ENCODE data around the gene MBD6. TPM values are rescaled to one million over a fixed set of nuclear protein-coding genes. Genes with fewer than 3 reads are reported as not detected.

The MBD6 gene
- total RNA-seq, 6 donors from 2014 or later: 25.1 to 184 (median 94.7) TPM

DNA sequence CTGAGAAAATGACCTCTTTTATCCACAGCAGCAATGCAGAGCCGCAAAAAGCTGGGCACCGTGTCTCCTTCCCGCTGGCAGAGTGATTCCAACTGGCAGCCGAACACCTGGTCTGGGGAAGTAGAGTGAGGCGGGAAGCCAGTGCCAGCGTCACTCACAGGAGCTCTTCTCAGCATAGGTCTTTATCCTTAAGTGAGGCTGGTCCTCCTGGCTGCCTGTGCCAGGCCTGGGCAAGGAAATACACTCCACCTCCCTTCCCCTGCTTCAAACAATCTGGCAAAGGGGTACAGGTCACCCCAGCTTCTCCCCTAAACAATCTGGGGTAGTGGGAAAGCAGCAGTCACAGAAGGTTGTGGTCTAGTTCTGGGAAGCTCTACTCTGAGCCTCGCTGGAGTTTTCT, 47.8 kb upstream of the MBD6 start:
- no peak for TF ChIP-seq POLR2A (IDR thresholded peaks at IDR 0.05)
- no peak for TF ChIP-seq POLR2AphosphoS5 (IDR thresholded peaks at IDR 0.05)
- no peak for TF ChIP-seq EP300 (IDR thresholded peaks at IDR 0.05)
- TF ChIP-seq, protein P1, sequence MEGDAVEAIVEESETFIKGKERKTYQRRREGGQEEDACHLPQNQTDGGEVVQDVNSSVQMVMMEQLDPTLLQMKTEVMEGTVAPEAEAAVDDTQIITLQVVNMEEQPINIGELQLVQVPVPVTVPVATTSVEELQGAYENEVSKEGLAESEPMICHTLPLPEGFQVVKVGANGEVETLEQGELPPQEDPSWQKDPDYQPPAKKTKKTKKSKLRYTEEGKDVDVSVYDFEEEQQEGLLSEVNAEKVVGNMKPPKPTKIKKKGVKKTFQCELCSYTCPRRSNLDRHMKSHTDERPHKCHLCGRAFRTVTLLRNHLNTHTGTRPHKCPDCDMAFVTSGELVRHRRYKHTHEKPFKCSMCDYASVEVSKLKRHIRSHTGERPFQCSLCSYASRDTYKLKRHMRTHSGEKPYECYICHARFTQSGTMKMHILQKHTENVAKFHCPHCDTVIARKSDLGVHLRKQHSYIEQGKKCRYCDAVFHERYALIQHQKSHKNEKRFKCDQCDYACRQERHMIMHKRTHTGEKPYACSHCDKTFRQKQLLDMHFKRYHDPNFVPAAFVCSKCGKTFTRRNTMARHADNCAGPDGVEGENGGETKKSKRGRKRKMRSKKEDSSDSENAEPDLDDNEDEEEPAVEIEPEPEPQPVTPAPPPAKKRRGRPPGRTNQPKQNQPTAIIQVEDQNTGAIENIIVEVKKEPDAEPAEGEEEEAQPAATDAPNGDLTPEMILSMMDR (IDR thresholded peaks at IDR 0.05): no peak
- no peak for DNase-seq
- no peak for ATAC-seq (ENCODE audit: low FRiP score in 2 of 2)
- Histone ChIP-seq H3K27me3 (peaks cover 0 to 24% (median 6%) of the 10 kb centered on the region in 4 donors), H3K36me3 (peaks cover 0 to 4% (median 1%) of the 10 kb centered on the region in 4 donors), H3K4me3 (peak overlapping the region in 1 of 4 donors; percentile 54), H3K4me1 (peaks cover 13 to 37% (median 25%) of the 10 kb centered on the region in 4 donors), H3K27ac (no peak overlapping the region), H3K9me3 (no peaks in the 10 kb centered on the region)
- 80 to 81% methylated on average over 7 of the region's 7 CpGs for WGBS, 2 donors

DNA sequence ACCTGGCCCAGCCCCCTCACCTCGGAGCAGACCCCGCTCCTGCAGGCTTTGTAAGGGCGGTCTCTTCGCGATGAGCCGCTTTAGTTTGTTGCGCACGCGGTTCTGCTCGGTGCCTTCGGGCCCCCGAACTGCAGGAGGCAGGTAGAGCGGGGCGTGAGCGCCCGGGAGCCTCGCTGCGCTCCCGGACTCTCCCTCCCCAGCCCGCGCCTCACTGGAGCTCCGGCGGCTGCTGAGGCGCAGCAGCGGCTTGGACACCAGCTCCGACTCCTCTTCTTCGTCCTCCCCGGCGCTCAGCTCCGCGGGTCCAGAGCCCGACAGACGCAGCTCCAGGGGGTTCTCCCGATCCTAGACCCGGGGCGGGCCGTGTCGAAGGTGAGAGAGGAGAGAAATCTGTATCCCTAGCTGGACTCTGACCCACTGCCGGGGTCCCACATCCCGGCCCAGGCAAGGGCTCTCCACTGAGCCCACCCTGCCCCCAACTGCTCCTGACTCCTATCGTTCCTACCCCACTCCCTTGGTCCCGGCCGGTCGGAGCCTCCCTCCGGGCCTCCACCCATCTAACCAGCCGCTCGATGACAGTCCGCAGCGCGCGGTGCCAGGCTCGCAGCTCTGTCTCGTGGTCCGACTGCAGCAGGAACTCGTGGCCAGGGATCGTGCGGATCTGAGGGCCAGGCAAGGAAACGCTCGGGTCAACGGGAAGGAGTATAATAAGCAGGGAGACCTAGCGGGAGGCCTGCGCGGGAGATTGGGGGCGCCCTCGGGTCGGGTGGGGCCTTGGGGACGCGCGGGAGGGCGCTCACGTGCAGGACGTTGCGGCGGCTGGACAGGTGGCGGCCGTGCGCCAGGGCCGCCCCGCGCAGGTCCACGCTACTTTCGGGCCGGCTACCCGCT, 47.1 kb upstream of the MBD6 start:
- peak overlapping the region in 3 of 4 donors; percentile 40 to 54 (median 50) for H3K4me3 ChIP-seq
- peaks cover 0 to 24% (median 6%) of the 10 kb centered on the region in 4 donors for H3K27me3 ChIP-seq
- peaks cover 14 to 37% (median 25%) of the 10 kb centered on the region in 4 donors for H3K4me1 ChIP-seq
- no peaks in the 10 kb centered on the region for H3K9me3 ChIP-seq
- H3K36me3 ChIP-seq: peaks cover 0 to 3% (median 0%) of the 10 kb centered on the region in 4 donors
- H3K27ac ChIP-seq: peak overlapping the region in 3 of 4 donors; percentile 75 to 90 (median 87)
- TF ChIP-seq POLR2AphosphoS5 (IDR thresholded peaks at IDR 0.05) (no peak), EP300 (IDR thresholded peaks at IDR 0.05) (no peak), POLR2A (IDR thresholded peaks at IDR 0.05) (no peak)
- TF ChIP-seq, protein P1 (IDR thresholded peaks at IDR 0.05): no peak
- DNase-seq (peak in 1 of 2 donors; percentile 89), ATAC-seq (ENCODE audit: low FRiP score in 2 of 2) (peak in 1 of 2 donors; percentile 42)
- 21 to 29% methylated on average over 40 to 77 of the region's 84 CpGs for WGBS, 2 donors

DNA sequence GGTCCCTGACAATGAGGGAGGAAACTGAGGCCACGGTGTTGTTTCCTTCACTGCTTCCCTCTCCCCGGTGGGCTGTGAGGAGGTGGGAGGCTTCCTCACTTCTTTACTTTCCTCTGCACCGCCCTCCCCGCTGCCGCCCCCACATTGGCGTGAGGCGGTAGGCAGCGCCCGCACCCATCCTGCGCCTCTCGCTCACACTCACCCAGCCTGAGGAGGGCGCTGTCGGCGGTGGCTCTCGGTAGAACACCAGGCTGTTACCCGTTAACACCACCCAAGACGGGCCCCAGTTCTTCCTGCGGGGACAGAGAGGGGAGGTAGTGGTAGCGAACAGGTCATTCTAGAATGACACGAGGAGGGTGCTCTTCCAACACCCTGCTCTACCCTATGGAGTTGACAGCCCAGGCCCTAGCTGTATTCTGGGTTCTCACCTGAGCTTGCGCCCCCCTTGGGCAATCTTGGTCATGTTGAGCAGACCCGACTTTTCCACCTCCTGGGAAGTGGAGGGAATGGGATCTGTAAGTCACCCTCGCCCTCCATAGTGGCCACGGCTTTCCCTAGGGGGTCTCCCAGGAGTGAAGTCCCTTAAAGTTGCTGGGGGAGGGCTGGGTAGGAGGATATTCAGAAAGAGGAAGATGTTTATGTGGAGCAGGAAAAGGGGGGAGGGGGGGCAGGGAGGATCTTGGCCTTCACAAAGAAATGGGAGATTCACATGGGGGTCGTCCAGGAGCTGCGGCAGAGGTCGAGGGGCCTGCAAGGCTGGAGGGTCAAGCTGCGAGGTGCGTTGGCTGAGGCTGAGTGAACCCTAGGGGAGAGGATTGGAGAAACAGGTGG, 46.2 kb upstream of the MBD6 start:
- 12 to 13% methylated on average over 28 to 29 of the region's 29 CpGs for WGBS, 2 donors
- ATAC-seq (ENCODE audit: low FRiP score in 2 of 2) (peak; percentile 40 to 56), DNase-seq (peak; percentile 65 to 86)
- peaks cover 0 to 3% (median 0%) of the 10 kb centered on the region in 4 donors for H3K36me3 ChIP-seq
- H3K27ac ChIP-seq: peak overlapping the region; percentile 75 to 90 (median 82)
- peak overlapping the region in 3 of 4 donors; percentile 40 to 54 (median 50) for H3K4me3 ChIP-seq
- TF ChIP-seq, protein P1 (IDR thresholded peaks at IDR 0.05): peak in 5 of 6 experiments; percentile 34 to 57 (median 48)
- TF ChIP-seq EP300 (IDR thresholded peaks at IDR 0.05) (no peak), POLR2AphosphoS5 (IDR thresholded peaks at IDR 0.05) (no peak)
- H3K4me1 ChIP-seq: peaks cover 16 to 37% (median 25%) of the 10 kb centered on the region in 4 donors
- H3K27me3 ChIP-seq: peaks cover 0 to 24% (median 6%) of the 10 kb centered on the region in 4 donors
- H3K9me3 ChIP-seq: no peaks in the 10 kb centered on the region

DNA sequence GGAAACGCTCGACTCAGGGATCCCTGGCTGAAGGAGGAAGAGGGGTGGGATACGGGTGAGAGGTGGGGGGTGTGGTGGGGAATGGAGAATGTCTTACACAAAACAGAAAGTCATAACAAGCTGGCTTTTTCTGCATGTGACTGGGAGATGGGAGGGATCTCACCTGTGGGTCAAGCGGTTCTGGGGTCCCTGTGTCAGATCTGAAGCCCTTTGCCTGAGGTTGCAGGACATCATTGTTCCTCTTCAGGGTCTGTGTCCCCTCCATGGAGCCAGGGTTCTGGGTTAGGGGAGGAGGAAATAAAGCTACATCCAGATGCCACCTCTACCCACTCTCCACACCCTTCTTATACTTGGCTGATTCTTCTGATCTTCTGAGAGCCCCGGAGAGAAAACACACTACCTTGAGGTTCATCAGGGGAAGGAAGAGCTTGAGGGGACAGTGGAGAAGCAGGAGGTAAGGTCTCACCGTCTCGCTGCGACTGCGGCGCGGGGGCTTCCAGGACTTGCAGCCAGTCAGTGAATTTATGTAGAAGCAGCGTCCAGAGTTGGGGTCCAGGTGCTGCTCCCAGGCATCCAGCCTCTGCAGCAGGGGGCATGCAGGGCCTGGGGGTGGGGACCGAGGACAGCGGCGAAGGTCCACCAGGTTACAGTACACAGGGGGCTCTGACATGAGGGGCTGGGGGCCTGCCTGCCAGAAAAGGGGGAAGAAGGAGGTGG, 45.5 kb upstream of the MBD6 start:
- 55 to 57% methylated on average over 15 of the region's 15 CpGs for WGBS, 2 donors
- Histone ChIP-seq H3K9me3 (no peaks in the 10 kb centered on the region), H3K27me3 (peaks cover 0 to 24% (median 6%) of the 10 kb centered on the region in 4 donors), H3K36me3 (peaks cover 0 to 3% (median 0%) of the 10 kb centered on the region in 4 donors), H3K27ac (peak overlapping the region; percentile 75 to 90 (median 82)), H3K4me3 (peak overlapping the region in 3 of 4 donors; percentile 40 to 54 (median 50)), H3K4me1 (peaks cover 16 to 37% (median 25%) of the 10 kb centered on the region in 4 donors)
- DNase-seq (no peak), ATAC-seq (ENCODE audit: low FRiP score in 2 of 2) (no peak)
- TF ChIP-seq, protein P1 (IDR thresholded peaks at IDR 0.05): no peak

All from upper lobe of left lung (tissue), 6 donors.